ENCODE results near the gene MVB12B. TPM values are rescaled to one million over a fixed set of nuclear protein-coding genes. Genes with fewer than 3 reads are reported as not detected.

The MVB12B gene
- total and polyA plus RNA-seq, 10 donors: 2.8 to 52.4 (median 34.8) TPM

- intact Hi-C loops (cut with DNase I; ENCODE audit: low total_unique reads): loop anchor here (5.0 kb wide), 2 partner anchors 97 to 192 kb away; no protein-coding TSS in a partner anchor
Observed at GRCh38 chr9:126494264-126494663, 167.6 kb downstream of the MVB12B start.

GRCh38 chr9:126494746-126495145 lies 168.1 kb downstream of the MVB12B start:
- WGBS, 5 donors: 71 to 95% (median 89%) methylated on average over 1 of the region's 1 CpG
- Histone ChIP-seq H3K4me3 (no peak overlapping the region), H3K9me3 (no peaks in the 10 kb centered on the region), H3K27ac (no peak overlapping the region), H3K4me1 (peaks cover 10 to 44% (median 40%) of the 10 kb centered on the region in 6 donors), H3K27me3 (replicated peaks in 1 of 7) (peaks cover 0 to 11% (median 4%) of the 10 kb centered on the region in 7 donors), H3K36me3 (peaks cover 0 to 18% (median 0%) of the 10 kb centered on the region in 6 donors)
- peak; percentile 16 for DNase-seq
- TF ChIP-seq CTCF (IDR thresholded peaks at IDR 0.05 in 8 of 11, conservative IDR thresholded peaks at IDR 0.05 in 3 of 11): no peak
- TF ChIP-seq POLR2A (IDR thresholded peaks at IDR 0.05): no peak
- TF ChIP-seq POLR2AphosphoS5 (IDR thresholded peaks at IDR 0.05): no peak
- intact Hi-C loops (cut with DNase I; ENCODE audit: low total_unique reads): loop anchor here (5.0 kb wide), 2 partner anchors 97 to 192 kb away; no protein-coding TSS in a partner anchor

More at GRCh38 chr9:126494264-126494663, 167.6 kb downstream of the MVB12B start:
- Histone ChIP-seq H3K4me1 (peaks cover 5 to 44% (median 40%) of the 10 kb centered on the region in 6 donors), H3K4me3 (no peak overlapping the region), H3K27me3 (replicated peaks in 1 of 7) (peaks cover 0 to 7% (median 0%) of the 10 kb centered on the region in 7 donors), H3K36me3 (peaks cover 0 to 18% (median 0%) of the 10 kb centered on the region in 6 donors), H3K27ac (no peak overlapping the region), H3K9me3 (no peaks in the 10 kb centered on the region)
- WGBS, 5 donors: 86 to 94% (median 87%) methylated on average over 6 of the region's 6 CpGs
- TF ChIP-seq CTCF (IDR thresholded peaks at IDR 0.05 in 8 of 11, conservative IDR thresholded peaks at IDR 0.05 in 3 of 11): no peak
- no peak for TF ChIP-seq POLR2A (IDR thresholded peaks at IDR 0.05)
- no peak for TF ChIP-seq POLR2AphosphoS5 (IDR thresholded peaks at IDR 0.05)
- DNase-seq: peak; percentile 11

DNA sequence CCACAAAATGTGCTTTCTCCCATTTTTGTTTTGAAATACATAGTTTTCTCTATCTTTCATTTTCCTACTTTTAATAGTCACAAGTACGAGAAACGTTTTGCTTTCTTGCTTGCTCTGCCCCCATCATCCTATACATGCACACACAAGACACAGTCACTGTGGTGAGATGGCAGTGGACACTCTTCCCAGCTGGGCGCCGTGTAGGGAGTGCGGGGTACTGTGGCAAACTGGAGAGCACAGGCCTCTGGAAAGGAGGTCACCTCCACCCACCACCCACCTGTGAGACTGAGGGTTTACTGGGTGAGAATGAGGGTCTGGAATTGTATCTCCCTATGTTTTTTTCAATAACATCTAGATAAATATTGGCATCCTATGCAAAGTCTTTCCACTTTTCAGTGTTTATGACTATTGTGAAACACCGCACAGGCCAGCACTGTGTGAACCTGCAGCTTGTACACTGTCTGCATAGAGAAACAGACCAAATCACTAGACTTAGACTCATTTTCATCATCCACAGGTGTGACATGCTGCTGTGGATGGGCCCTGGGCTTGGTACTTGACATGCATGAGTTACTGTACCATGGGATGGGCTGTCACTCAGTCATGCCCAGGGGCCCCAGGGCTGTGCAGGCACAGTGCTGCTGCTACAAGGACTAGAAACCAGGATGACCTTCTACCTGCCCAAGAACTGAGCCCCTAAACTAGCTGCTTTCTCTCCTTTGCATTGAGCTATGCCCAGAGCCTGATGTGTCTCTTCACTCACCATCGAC lies 169.0 kb downstream of the MVB12B start:
- Histone ChIP-seq H3K9me3 (no peaks in the 10 kb centered on the region), H3K27me3 (replicated peaks in 1 of 7) (peaks cover 0 to 19% (median 8%) of the 10 kb centered on the region in 7 donors), H3K36me3 (peaks cover 0 to 18% (median 0%) of the 10 kb centered on the region in 6 donors), H3K27ac (no peak overlapping the region), H3K4me1 (peaks cover 13 to 44% (median 39%) of the 10 kb centered on the region in 6 donors), H3K4me3 (no peak overlapping the region)
- intact Hi-C loops (cut with DNase I; ENCODE audit: low total_unique reads): no loop called here
- WGBS, 5 donors: 89 to 97% (median 94%) methylated on average over 7 of the region's 7 CpGs
- DNase-seq: peak; percentile 49
- TF ChIP-seq POLR2AphosphoS5 (IDR thresholded peaks at IDR 0.05) (no peak), CTCF (IDR thresholded peaks at IDR 0.05 in 8 of 11, conservative IDR thresholded peaks at IDR 0.05 in 3 of 11) (no peak), POLR2A (IDR thresholded peaks at IDR 0.05) (no peak)

DNA sequence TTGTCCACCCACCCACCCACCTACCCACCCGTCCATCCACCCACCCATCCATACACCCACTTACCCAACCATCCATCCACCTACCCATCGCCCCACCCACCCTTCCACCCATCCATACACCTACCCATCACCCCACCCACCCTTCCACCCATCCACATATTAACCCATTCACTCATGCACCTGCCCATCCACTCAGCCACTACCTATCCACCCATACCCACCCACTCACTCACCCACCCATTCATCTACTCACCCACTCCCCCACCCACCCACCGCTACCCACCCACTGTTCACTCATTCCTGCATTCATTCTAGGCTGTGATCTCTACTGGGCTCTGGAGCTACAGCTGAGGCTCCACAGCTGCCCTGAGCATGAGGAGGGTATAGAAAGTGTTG lies 169.6 kb downstream of the MVB12B start:
- peaks cover 0 to 18% (median 0%) of the 10 kb centered on the region in 6 donors for H3K36me3 ChIP-seq
- peaks cover 13 to 44% (median 39%) of the 10 kb centered on the region in 6 donors for H3K4me1 ChIP-seq
- 65 to 97% (median 92%) methylated on average over 3 of the region's 3 CpGs for WGBS, 5 donors
- H3K9me3 ChIP-seq: no peaks in the 10 kb centered on the region
- no peak overlapping the region for H3K27ac ChIP-seq
- DNase-seq: no peak
- intact Hi-C loops (cut with DNase I; ENCODE audit: low total_unique reads): no loop called here
- peaks cover 0 to 19% (median 8%) of the 10 kb centered on the region in 7 donors for H3K27me3 ChIP-seq (replicated peaks in 1 of 7)
- TF ChIP-seq POLR2A (IDR thresholded peaks at IDR 0.05) (no peak), POLR2AphosphoS5 (IDR thresholded peaks at IDR 0.05) (no peak), CTCF (IDR thresholded peaks at IDR 0.05 in 8 of 11, conservative IDR thresholded peaks at IDR 0.05 in 3 of 11) (no peak)
- H3K4me3 ChIP-seq: no peak overlapping the region
